Measurements from ENCODE around the gene SELE. TPM values are rescaled to one million over a fixed set of nuclear protein-coding genes. Genes with fewer than 3 reads are reported as not detected.
"Not testable (repeated sequence)": the region's sequence is repeated elsewhere in the genome, so short reads cannot be mapped to it uniquely, and the experiment has no call there.

Gene SELE
- total RNA-seq, 2 experiments from 2014 or later = not detected

DNA sequence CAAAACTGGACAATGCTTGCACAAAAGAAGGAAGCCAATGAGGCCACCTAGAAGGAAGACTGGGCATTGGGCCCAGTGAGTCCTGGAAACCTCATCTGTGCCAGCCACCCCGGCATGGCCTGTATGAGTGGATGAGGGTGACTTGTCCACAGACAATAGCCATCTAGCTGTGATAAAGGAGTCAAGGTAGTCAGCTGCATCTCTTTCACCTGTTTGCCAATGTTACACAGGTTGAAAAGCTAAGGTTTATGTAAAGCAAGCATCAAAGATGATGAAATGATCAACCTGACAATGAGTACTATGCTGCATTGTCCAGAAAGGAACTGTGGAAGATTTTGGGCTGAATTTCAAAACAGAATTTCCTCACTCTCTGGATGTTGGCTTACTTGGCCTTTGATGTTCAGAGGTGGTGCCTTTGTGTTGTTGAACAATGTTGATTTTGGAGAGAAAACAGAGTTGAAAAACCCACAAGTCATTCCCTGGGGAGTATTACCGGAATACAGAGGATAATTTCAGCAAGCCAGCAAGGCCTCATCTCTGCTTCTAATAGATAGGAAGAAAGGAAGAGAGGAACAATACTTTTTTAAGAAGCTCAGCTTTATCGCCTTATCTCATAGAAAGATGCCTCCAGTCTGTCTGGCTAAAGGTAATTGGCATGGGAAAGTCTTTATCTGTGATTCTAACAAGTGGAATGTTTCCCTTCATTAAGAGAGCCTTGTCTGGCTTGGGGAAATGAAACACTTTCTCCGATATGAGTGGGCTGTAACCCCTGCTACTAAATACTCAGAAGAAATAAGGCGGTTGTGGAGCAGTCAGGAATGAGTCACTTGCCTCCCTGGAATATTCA, 11.4 kb upstream of the SELE start:
- peaks cover 10% of the 10 kb centered on the region for H3K27me3 Mint-ChIP-seq
- H3K4me3 Mint-ChIP-seq = no peak overlapping the region
- no peaks in the 10 kb centered on the region for H3K36me3 Mint-ChIP-seq
- H3K4me1 Mint-ChIP-seq = no peaks in the 10 kb centered on the region
- CTCF ChIA-PET = no interaction called here
- no peak overlapping the region for H3K27ac Mint-ChIP-seq
- ATAC-seq (no peak), DNase-seq (no peak)
- no peaks in the 10 kb centered on the region for H3K9me3 Mint-ChIP-seq (ENCODE audit: low read depth)

DNA sequence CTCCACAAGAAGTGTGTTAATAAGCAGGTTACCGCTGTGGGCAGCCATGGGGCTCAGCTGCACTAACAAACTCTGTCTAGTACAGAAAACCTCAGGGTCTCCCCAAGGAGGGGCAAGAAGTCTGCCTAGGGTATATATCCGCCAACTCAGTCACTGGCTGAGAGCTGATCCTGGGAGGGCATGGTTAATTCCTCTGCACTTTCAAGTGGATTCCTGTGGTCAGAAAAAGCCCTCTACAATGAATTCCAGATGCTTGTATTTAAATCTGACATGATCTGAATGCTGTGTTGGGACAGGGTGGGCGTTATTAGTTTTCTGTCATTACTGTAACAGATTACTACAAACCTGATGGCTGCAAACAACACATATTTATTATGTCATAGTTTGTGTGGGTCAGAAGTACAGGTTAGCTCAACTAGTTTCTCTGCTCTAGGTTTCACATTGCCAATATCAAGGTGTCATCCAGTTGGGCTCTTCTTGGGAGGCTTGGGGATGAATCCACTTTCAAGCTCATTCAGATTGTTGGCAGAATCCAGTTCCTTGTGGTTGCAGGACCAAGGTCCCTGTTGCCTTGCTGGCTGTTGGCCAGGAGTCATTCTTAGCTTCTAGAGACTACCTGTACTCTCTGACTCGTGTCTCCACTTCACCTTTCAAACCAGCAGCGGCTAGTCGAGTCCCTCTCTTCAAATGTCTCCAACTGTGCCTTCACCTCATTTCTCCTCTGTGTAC, 8.0 kb upstream of the SELE start:
- Mint-ChIP-seq H3K4me3 (no peak overlapping the region), H3K9me3 (ENCODE audit: low read depth) (no peaks in the 10 kb centered on the region), H3K27ac (no peak overlapping the region), H3K36me3 (no peaks in the 10 kb centered on the region), H3K4me1 (no peaks in the 10 kb centered on the region), H3K27me3 (peaks cover 29% of the 10 kb centered on the region)
- CTCF ChIA-PET = no interaction called here
- DNase-seq = no peak
- no peak for ATAC-seq

DNA sequence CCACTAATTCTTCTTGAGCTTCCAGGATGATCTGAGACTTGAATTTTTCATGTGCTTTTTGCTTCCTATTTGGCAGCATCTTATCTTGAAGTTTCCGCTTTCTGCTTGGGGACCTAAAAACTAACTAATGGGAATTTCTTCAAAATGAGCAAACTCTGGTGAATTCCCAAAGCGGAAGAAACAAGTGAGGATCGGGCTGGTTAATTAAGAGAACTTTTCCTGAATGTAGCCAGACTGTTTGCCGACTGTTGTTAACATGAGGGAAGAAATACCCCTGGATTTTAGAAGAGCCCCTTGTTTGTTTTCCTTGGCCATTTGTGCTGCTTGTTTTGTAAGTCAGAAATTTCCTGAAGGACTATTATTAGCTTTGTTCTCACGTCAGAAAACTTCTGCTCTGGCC, 6.1 kb upstream of the SELE start:
- H3K27me3 Mint-ChIP-seq = peaks cover 29% of the 10 kb centered on the region

DNA sequence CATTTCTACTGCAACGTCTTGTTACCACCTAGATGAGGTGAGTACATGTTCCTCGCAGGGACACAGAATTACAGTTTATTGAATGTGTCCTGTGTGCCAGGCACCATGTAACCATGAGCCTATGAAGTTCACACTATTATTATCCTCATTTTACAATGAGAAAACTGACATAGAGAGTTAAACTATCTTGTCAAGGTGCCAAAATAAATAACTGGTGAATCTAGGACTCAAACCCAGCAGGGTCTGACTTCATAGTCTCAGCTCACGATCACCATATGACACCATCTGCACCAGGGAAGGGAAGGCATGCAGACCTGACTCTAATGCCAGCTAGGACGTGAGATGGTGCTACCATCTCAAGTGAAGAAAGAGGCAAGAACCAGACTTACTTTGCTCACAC, 2.4 kb downstream of the SELE start:
- H3K4me1 Mint-ChIP-seq = no peaks in the 10 kb centered on the region
- CTCF ChIA-PET = interaction anchor here (0.9 kb wide), 1 partner anchor 182 kb away, joined by 4 read pairs; no protein-coding TSS in a partner anchor
- no peak for DNase-seq

More for the DNA sequence above, 6.1 kb upstream of the SELE start:
- no peaks in the 10 kb centered on the region for H3K36me3 Mint-ChIP-seq
- H3K27ac Mint-ChIP-seq = no peak overlapping the region
- H3K9me3 Mint-ChIP-seq (ENCODE audit: low read depth) = no peaks in the 10 kb centered on the region
- H3K4me1 Mint-ChIP-seq = no peaks in the 10 kb centered on the region
- ATAC-seq (no peak), DNase-seq (no peak)
- CTCF ChIA-PET = no interaction called here
- H3K4me3 Mint-ChIP-seq = no peak overlapping the region

GRCh38 chr1:169729991-169730390, 3.9 kb downstream of the SELE start:
- Mint-ChIP-seq H3K4me1 (no peaks in the 10 kb centered on the region), H3K9me3 (ENCODE audit: low read depth) (no peaks in the 10 kb centered on the region)
- CTCF ChIA-PET = no interaction called here

More for the DNA sequence above, 2.4 kb downstream of the SELE start:
- no peaks in the 10 kb centered on the region for H3K9me3 Mint-ChIP-seq (ENCODE audit: low read depth)
- no peak for ATAC-seq
- H3K4me3 Mint-ChIP-seq = no peak overlapping the region
- H3K27ac Mint-ChIP-seq = no peak overlapping the region
- no peaks in the 10 kb centered on the region for H3K36me3 Mint-ChIP-seq
- peaks cover 25% of the 10 kb centered on the region for H3K27me3 Mint-ChIP-seq

DNA sequence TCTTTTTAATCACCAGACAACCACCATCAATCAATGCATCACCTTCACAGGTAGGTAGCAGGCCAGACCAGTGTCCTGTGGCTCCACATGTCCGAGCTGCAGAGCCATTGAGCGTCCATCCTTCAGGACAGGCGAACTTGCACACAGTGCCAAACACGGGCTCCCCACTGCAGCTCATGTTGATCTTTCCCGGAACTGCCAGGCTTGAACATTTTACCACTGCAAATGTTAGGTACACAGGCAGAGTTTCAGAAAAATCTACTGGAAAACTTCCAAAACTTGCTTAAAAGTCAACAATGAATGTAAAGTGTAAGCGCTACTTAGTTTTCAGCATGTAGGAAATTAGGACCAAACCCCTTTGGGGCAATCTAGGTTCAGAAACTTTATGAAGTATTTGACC, 6.6 kb downstream of the SELE start:
- no peaks in the 10 kb centered on the region for H3K36me3 Mint-ChIP-seq
- H3K27ac Mint-ChIP-seq = no peak overlapping the region
- CTCF ChIA-PET = interaction anchor here (0.8 to 1.0 kb wide), 2 partner anchors 13 to 15 kb away, joined by 3 read pairs; no protein-coding TSS in a partner anchor
- no peak overlapping the region for H3K4me3 Mint-ChIP-seq
- DNase-seq (no peak), ATAC-seq (no peak)
- H3K27me3 Mint-ChIP-seq = peaks cover 36% of the 10 kb centered on the region
- H3K4me1 Mint-ChIP-seq = no peaks in the 10 kb centered on the region
- no peaks in the 10 kb centered on the region for H3K9me3 Mint-ChIP-seq (ENCODE audit: low read depth)

More at GRCh38 chr1:169729991-169730390, 3.9 kb downstream of the SELE start:
- Mint-ChIP-seq H3K27me3 (peaks cover 25% of the 10 kb centered on the region), H3K27ac (no peak overlapping the region), H3K36me3 (no peaks in the 10 kb centered on the region), H3K4me3 (no peak overlapping the region)
- ATAC-seq = no peak
- DNase-seq = no peak

DNA sequence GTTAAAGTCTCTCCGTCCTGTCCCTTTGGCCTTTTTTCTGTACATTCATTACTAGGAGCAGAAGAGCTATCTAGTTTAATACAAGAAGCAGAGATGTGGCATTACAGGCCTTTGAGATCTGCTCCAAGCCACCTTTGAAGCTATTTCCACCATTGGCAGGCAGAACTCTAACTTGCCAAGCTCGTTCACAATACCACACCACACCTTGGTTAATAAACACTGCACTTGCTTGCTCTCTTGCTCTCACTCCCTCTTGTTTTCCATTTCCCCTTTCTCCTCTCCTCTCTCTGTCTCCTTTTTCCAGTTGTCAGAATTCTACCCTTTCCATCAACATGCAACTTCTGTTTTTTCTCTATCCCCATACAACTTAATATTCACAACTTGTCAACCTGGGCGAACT, 7.0 kb downstream of the SELE start:
- Mint-ChIP-seq H3K27ac (no peak overlapping the region), H3K27me3 (peaks cover 36% of the 10 kb centered on the region), H3K4me3 (no peak overlapping the region), H3K36me3 (no peaks in the 10 kb centered on the region), H3K4me1 (no peaks in the 10 kb centered on the region), H3K9me3 (ENCODE audit: low read depth) (no peaks in the 10 kb centered on the region)
- CTCF ChIA-PET = interaction anchor here (1.0 kb wide), 1 partner anchor 12 kb away, joined by 3 read pairs; no protein-coding TSS in a partner anchor
- ATAC-seq (no peak), DNase-seq (no peak)

DNA sequence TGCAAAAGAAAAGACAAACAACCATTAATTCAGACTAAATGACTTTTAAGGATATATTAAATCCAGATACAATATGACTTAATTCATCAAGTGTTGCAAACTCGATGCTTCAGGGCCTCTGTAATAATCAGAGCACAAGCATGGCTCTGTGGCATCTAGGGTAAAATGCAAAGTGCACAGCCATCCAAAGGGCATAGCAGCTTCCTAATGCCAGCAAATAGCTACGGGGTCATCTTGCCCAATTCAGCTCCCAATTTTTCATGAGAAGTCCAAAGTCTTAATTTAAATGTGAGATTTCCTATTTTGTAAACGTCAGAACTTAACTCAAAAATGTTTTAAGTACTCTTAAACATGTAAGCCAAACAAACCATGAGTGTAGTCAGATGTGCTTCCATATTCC, 7.9 kb downstream of the SELE start:
- Mint-ChIP-seq H3K9me3 (ENCODE audit: low read depth) (no peaks in the 10 kb centered on the region), H3K27me3 (peaks cover 29% of the 10 kb centered on the region), H3K36me3 (no peaks in the 10 kb centered on the region), H3K4me3 (no peak overlapping the region), H3K27ac (no peak overlapping the region), H3K4me1 (no peaks in the 10 kb centered on the region)
- ATAC-seq = no peak
- CTCF ChIA-PET = interaction anchor here (1.0 kb wide), 1 partner anchor 139 kb away, joined by 3 read pairs; the partner anchor contains the start of gene F5
- DNase-seq = no peak

GRCh38 chr1:169724168-169724567, 9.7 kb downstream of the SELE start:
- no peak overlapping the region for H3K27ac Mint-ChIP-seq
- no peak for DNase-seq
- H3K4me1 Mint-ChIP-seq = no peaks in the 10 kb centered on the region
- no peaks in the 10 kb centered on the region for H3K36me3 Mint-ChIP-seq
- H3K27me3 Mint-ChIP-seq = peaks cover 24% of the 10 kb centered on the region
- no peak for ATAC-seq
- H3K9me3 Mint-ChIP-seq (ENCODE audit: low read depth) = no peaks in the 10 kb centered on the region
- no peak overlapping the region for H3K4me3 Mint-ChIP-seq
- CTCF ChIA-PET = no interaction called here

DNA sequence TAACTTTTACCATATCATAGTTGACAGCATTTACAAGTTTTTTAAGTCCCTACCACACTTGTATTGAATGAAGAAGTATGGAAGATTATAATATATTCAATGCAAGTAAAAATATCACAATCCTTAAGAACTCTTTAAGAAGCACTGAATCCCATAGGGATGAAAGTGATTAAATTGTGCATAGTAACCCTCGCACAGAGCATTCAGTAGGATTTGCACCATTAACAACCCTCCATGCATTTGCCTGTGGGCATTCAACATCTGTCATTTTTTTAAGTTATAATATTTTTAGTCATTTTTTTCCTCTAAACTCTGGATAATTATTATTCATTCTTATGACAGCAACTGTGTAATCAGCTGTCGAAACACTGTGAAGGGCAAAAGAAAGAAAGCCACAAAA, 10.1 kb downstream of the SELE start:
- CTCF ChIA-PET = no interaction called here
- no peak for ATAC-seq
- H3K27me3 Mint-ChIP-seq = peaks cover 23% of the 10 kb centered on the region
- H3K4me3 Mint-ChIP-seq = no peak overlapping the region
- no peaks in the 10 kb centered on the region for H3K4me1 Mint-ChIP-seq
- H3K27ac Mint-ChIP-seq = no peak overlapping the region
- H3K9me3 Mint-ChIP-seq (ENCODE audit: low read depth) = no peaks in the 10 kb centered on the region
- H3K36me3 Mint-ChIP-seq = no peaks in the 10 kb centered on the region
- no peak for DNase-seq

- H3K27me3 Mint-ChIP-seq = peaks cover 28% of the 10 kb centered on the region
- no peaks in the 10 kb centered on the region for H3K9me3 Mint-ChIP-seq (ENCODE audit: low read depth)
- H3K36me3 Mint-ChIP-seq = no peaks in the 10 kb centered on the region
- CTCF ChIA-PET = interaction anchor here (1.0 to 1.2 kb wide), 2 partner anchors 11 to 121 kb away, joined by 3 to 5 read pairs; no protein-coding TSS in a partner anchor
- no peak for ATAC-seq
- H3K4me1 Mint-ChIP-seq = no peaks in the 10 kb centered on the region
- no peak overlapping the region for H3K27ac Mint-ChIP-seq
- no peak overlapping the region for H3K4me3 Mint-ChIP-seq
- DNase-seq = no peak
Observed at GRCh38 chr1:169722779-169723178, 11.1 kb downstream of the SELE start.

DNA sequence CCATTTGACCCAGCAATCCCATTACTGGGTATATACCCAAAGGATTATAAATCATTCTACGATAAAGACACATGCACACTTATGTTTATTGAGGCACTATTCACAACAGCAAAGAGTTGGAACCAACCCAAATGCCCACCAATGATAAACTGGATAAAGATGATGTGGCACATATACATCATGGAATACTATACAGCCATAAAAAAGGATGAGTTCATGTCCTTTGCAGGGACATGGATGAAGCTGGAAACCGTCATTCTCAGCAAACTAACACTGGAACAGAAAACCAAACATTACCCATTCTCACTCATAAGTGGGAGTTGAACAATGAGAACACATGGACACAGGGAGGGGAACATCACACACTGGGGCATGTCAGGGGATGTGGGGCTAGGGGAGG, 18.8 kb downstream of the SELE start:
- not testable (repeated sequence) for ATAC-seq; H3K4me1 Mint-ChIP-seq; H3K9me3 Mint-ChIP-seq (ENCODE audit: low read depth); H3K4me3 Mint-ChIP-seq; DNase-seq; H3K36me3 Mint-ChIP-seq; H3K27ac Mint-ChIP-seq
- CTCF ChIA-PET = interaction anchor here (1.1 to 1.5 kb wide), 3 partner anchors 12 to 129 kb away, joined by 3 to 5 read pairs (median 4); partner anchors contain the start of gene F5
- H3K27me3 Mint-ChIP-seq = peaks cover 45% of the 10 kb centered on the region

GRCh38 chr1:169713090-169713489, 20.8 kb downstream of the SELE start:
- not testable (repeated sequence) for DNase-seq, ATAC-seq
- H3K4me1 Mint-ChIP-seq = peaks cover 17% of the 10 kb centered on the region

More at GRCh38 chr1:169713090-169713489, 20.8 kb downstream of the SELE start:
- H3K4me3 Mint-ChIP-seq; H3K9me3 Mint-ChIP-seq (ENCODE audit: low read depth); H3K27ac Mint-ChIP-seq: not testable (repeated sequence)
- Mint-ChIP-seq H3K36me3 (peaks cover 14% of the 10 kb centered on the region), H3K27me3 (peaks cover 39% of the 10 kb centered on the region)
- CTCF ChIA-PET = interaction anchor here (0.7 to 2.1 kb wide), 10 partner anchors 13 to 345 kb away, joined by 3 to 77 read pairs (median 9); partner anchors contain the start of genes BLZF1, F5 and NME7

All from activated CD8-positive, alpha-beta memory T cell treated with anti-CD3 and anti-CD28 coated beads, Interleukin-2, amount 10 ng/mL, durations not matched to agents 7 days and 5 days (primary cell).